ENCODE measurements around the gene PKMYT1. TPM values are rescaled to one million over a fixed set of nuclear protein-coding genes. Genes with fewer than 3 reads are reported as not detected.

Gene PKMYT1
- total RNA-seq, 1 experiment from 2014 or later, result 128 TPM

GRCh38 chr16:3028716-3029319 lies 48.6 kb upstream of the PKMYT1 start:
- POLR2A ChIA-PET (ENCODE audit: low non-redundant PET), result no interaction called here
- peaks cover 3% of the 10 kb centered on the region for H3K36me3 ChIP-seq (ENCODE audit: insufficient read depth, low read length, poor library complexity, severe bottlenecking)
- TF ChIP-seq EZH2 (IDR thresholded peaks at IDR 0.05; ENCODE audit: borderline replicate concordance, low read depth, low read length, poor library complexity, severe bottlenecking) (no peak), CTCF (conservative IDR thresholded peaks at IDR 0.05; ENCODE audit: low read depth, low read length) (no peak)
- CTCF ChIA-PET, result interaction anchor here (0.6 to 1.5 kb wide), 7 partner anchors 9 to 344 kb away, joined by 3 to 15 read pairs (median 6); partner anchors contain the start of gene TNFRSF12A
- intact Hi-C loops (cut with micrococcal nuclease; ENCODE audit: unreplicated experiment), result loop anchor here (1.0 kb wide), 1 partner anchor 25 kb away; no protein-coding TSS in a partner anchor
- H3K4me3 ChIP-seq (ENCODE audit: low read depth, low read length, poor library complexity, severe bottlenecking), result no peak overlapping the region
- no peak for DNase-seq (ENCODE audit: low spot score)
- no peaks in the 10 kb centered on the region for H3K9me3 ChIP-seq (ENCODE audit: low read depth, low read length, poor library complexity, severe bottlenecking)
- no peak overlapping the region for H3K27ac ChIP-seq (ENCODE audit: low read depth, low read length, poor library complexity, severe bottlenecking)
- peaks cover 12% of the 10 kb centered on the region for H3K4me1 ChIP-seq (ENCODE audit: insufficient read depth, low read length, poor library complexity, severe bottlenecking)
- BruUV-seq (replicated peaks), result no TSS peak
- peaks cover 38% of the 10 kb centered on the region for H3K27me3 ChIP-seq (replicated peaks; ENCODE audit: insufficient read depth, low read depth, low read length, poor library complexity)

- Histone ChIP-seq H3K27ac (ENCODE audit: low read depth, low read length, poor library complexity, severe bottlenecking) (no peak overlapping the region), H3K36me3 (ENCODE audit: insufficient read depth, low read length, poor library complexity, severe bottlenecking) (peaks cover 3% of the 10 kb centered on the region), H3K4me1 (ENCODE audit: insufficient read depth, low read length, poor library complexity, severe bottlenecking) (peaks cover 17% of the 10 kb centered on the region), H3K27me3 (replicated peaks; ENCODE audit: insufficient read depth, low read depth, low read length, poor library complexity) (peaks cover 32% of the 10 kb centered on the region), H3K4me3 (ENCODE audit: low read depth, low read length, poor library complexity, severe bottlenecking) (no peak overlapping the region), H3K9me3 (ENCODE audit: low read depth, low read length, poor library complexity, severe bottlenecking) (no peaks in the 10 kb centered on the region)
- POLR2A ChIA-PET (ENCODE audit: low non-redundant PET), result no interaction called here
- peak; percentile 90 for DNase-seq (ENCODE audit: low spot score)
- BruUV-seq (replicated peaks), result no TSS peak
- CTCF ChIA-PET, result interaction anchor here (0.6 to 1.5 kb wide), 7 partner anchors 8 to 343 kb away, joined by 3 to 15 read pairs (median 6); partner anchors contain the start of gene TNFRSF12A
- intact Hi-C loops (cut with micrococcal nuclease; ENCODE audit: unreplicated experiment), result loop anchor here (1.0 kb wide), 1 partner anchor 24 kb away; no protein-coding TSS in a partner anchor
- no peak for TF ChIP-seq EZH2 (IDR thresholded peaks at IDR 0.05; ENCODE audit: borderline replicate concordance, low read depth, low read length, poor library complexity, severe bottlenecking)
- peak; percentile 93 for TF ChIP-seq CTCF (conservative IDR thresholded peaks at IDR 0.05; ENCODE audit: low read depth, low read length)
Observed at GRCh38 chr16:3027983-3028715, 47.9 kb upstream of the PKMYT1 start.

- Histone ChIP-seq H3K4me1 (ENCODE audit: insufficient read depth, low read length, poor library complexity, severe bottlenecking) (peaks cover 23% of the 10 kb centered on the region), H3K27me3 (replicated peaks; ENCODE audit: insufficient read depth, low read depth, low read length, poor library complexity) (peaks cover 24% of the 10 kb centered on the region), H3K4me3 (ENCODE audit: low read depth, low read length, poor library complexity, severe bottlenecking) (no peak overlapping the region), H3K27ac (ENCODE audit: low read depth, low read length, poor library complexity, severe bottlenecking) (no peak overlapping the region), H3K9me3 (ENCODE audit: low read depth, low read length, poor library complexity, severe bottlenecking) (no peaks in the 10 kb centered on the region), H3K36me3 (ENCODE audit: insufficient read depth, low read length, poor library complexity, severe bottlenecking) (peaks cover 3% of the 10 kb centered on the region)
- intact Hi-C loops (cut with micrococcal nuclease; ENCODE audit: unreplicated experiment), result no loop called here
- TF ChIP-seq EZH2 (IDR thresholded peaks at IDR 0.05; ENCODE audit: borderline replicate concordance, low read depth, low read length, poor library complexity, severe bottlenecking), result no peak
- no peak for TF ChIP-seq CTCF (conservative IDR thresholded peaks at IDR 0.05; ENCODE audit: low read depth, low read length)
- DNase-seq (ENCODE audit: low spot score), result no peak
- POLR2A ChIA-PET (ENCODE audit: low non-redundant PET), result no interaction called here
- BruUV-seq (replicated peaks), result no TSS peak
- CTCF ChIA-PET, result interaction anchor here (0.6 to 1.5 kb wide), 3 partner anchors 22 to 102 kb away, joined by 6 to 15 read pairs (median 11); no protein-coding TSS in a partner anchor
Observed at GRCh38 chr16:3027489-3027795, 47.2 kb upstream of the PKMYT1 start.
